MCF 10A (cell line): ENCODE measurements around the gene KRTCAP2. TPM values are rescaled to one million over a fixed set of nuclear protein-coding genes. Genes with fewer than 3 reads are reported as not detected.

Experiments
- BruUV-seq: library from RNA; stranded (reverse); fragments of 400-500 nt; replicated peaks from 2 replicates; lab custom pipeline; 2021; lab: Mats Ljungman, UMichigan
- CTCF ChIA-PET: fragments of 300-600 bp; sonication (Branson Sonifier 250); formaldehyde crosslinking; extraction: SDS; loops from one replicate; lab custom pipeline; 2021; ENCODE audit warnings: antibody characterized with exemption, inconsistent platforms; lab: Yijun Ruan, JAX
- POLR2A ChIA-PET: fragments of 300-600, 350-650 bp; sonication (Branson Sonifier 250); formaldehyde crosslinking; extraction: SDS; loops from one replicate; lab custom pipeline; 2020; ENCODE audit warnings: antibody characterized with exemption, inconsistent platforms; lab: Yijun Ruan, JAX
- DNase-seq: peaks from one replicate; pipeline ENCODE4 v3.0.0-alpha.2; 2018; ENCODE audit not compliant: unreplicated experiment
- H3K27ac Mint-ChIP-seq: one replicate; pipeline ENCODE4 v1.8.0; 2022; ENCODE audit warnings: mild to moderate bottlenecking, low read depth, mixed read lengths; ENCODE audit not compliant: unreplicated experiment
- H3K27me3 Mint-ChIP-seq: one replicate; pipeline ENCODE4 v1.8.0; 2022; ENCODE audit warnings: mixed read lengths; ENCODE audit not compliant: insufficient read depth, unreplicated experiment
- H3K36me3 Mint-ChIP-seq: one replicate; pipeline ENCODE4 v1.8.0; 2022; ENCODE audit warnings: mild to moderate bottlenecking, moderate library complexity, mixed read lengths; ENCODE audit not compliant: insufficient read depth, unreplicated experiment
- H3K4me1 Mint-ChIP-seq: one replicate; pipeline ENCODE4 v1.8.0; 2022; ENCODE audit warnings: mixed read lengths; ENCODE audit not compliant: insufficient read depth, unreplicated experiment
- H3K4me3 Mint-ChIP-seq: one replicate; pipeline ENCODE4 v1.8.0; 2022; ENCODE audit warnings: mild to moderate bottlenecking, moderate library complexity, mixed read lengths; ENCODE audit not compliant: unreplicated experiment
- H3K9me3 Mint-ChIP-seq: one replicate; pipeline ENCODE4 v1.8.0; 2022; ENCODE audit warnings: mixed read lengths; ENCODE audit not compliant: unreplicated experiment
- CTCF ChIP-seq: fragments of 200-600 bp; IDR thresholded peaks from one replicate; pipeline ENCODE4 v1.8.0; 2022; ENCODE audit warnings: antibody characterized with exemption, mild to moderate bottlenecking; ENCODE audit not compliant: unreplicated experiment
- intact Hi-C: fragments of 100-400 bp; cut with micrococcal nuclease; formaldehyde crosslinking; loops from 2 replicates; pipeline ENCODE4 v1.14.1; 2022
- total RNA-seq: library from RNA; stranded (reverse); gene quantifications from 2 replicates; pipeline ENCODE4 v1.2.3, GENCODE V29; 2022

The KRTCAP2 gene
- total RNA-seq, 1 experiment from 2014 or later = 313 TPM

DNA sequence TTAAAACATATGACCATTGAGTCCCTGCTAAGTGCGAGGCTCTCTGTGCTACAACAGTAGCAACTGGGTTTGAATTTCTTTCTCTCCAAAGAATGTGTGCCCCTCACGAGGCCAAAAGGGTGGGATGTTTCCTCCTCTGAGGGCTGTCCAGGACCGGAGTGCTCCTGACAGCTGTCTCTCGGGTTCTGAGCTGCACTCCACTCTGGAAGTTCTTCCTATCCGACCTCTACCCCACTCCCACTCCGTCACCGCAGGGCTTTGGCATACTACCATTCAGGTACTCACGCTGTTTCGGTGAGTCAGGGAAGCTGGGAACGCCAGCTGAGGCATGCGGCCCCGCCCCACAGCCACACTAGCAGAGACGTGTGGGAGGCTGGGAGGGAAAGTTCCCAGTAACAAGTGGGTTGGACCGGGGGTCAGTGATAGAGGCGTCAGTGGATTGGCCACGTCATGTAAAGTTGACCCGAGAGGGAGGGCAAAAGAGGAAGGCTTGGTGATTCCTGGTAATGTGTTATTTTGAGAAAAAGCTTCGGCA lies 38.2 kb downstream of the KRTCAP2 start:
- intact Hi-C loops = no loop called here
- peaks cover 83% of the 10 kb centered on the region for H3K36me3 Mint-ChIP-seq
- peak; percentile 100 for DNase-seq

DNA sequence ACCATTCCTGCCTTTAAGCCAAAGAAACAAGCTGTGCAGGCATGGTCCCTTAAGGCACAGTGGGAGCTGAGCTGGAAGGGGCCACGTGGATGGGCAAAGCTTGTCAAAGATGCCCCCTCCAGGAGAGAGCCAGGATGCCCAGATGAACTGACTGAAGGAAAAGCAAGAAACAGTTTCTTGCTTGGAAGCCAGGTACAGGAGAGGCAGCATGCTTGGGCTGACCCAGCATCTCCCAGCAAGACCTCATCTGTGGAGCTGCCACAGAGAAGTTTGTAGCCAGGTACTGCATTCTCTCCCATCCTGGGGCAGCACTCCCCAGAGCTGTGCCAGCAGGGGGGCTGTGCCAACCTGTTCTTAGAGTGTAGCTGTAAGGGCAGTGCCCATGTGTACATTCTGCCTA lies 38.8 kb downstream of the KRTCAP2 start:
- H3K36me3 Mint-ChIP-seq = peaks cover 89% of the 10 kb centered on the region
- H3K4me3 Mint-ChIP-seq = peak overlapping the region; percentile 80
- TF ChIP-seq CTCF = no peak
- no peaks in the 10 kb centered on the region for H3K9me3 Mint-ChIP-seq
- POLR2A ChIA-PET = interaction anchor here (0.5 to 8.1 kb wide), 32 partner anchors 9 to 797 kb away, joined by 3 to 238 read pairs (median 6); partner anchors contain the start of genes ADAM15, CKS1B, EFNA1 and FLAD1
- peak; percentile 41 for DNase-seq
- intact Hi-C loops = no loop called here
- BruUV-seq = no TSS peak
- peak overlapping the region; percentile 94 for H3K27ac Mint-ChIP-seq
- H3K27me3 Mint-ChIP-seq = no peaks in the 10 kb centered on the region
- peaks cover 58% of the 10 kb centered on the region for H3K4me1 Mint-ChIP-seq
- CTCF ChIA-PET = interaction anchor here (0.8 to 14.0 kb wide), 16 partner anchors 9 to 162 kb away, joined by 3 to 161 read pairs (median 4); partner anchors contain the start of gene KRTCAP2

More for the DNA sequence above, 38.2 kb downstream of the KRTCAP2 start:
- POLR2A ChIA-PET = interaction anchor here (0.5 to 8.1 kb wide), 45 partner anchors 10 to 1173 kb away, joined by 3 to 238 read pairs (median 5); partner anchors contain the start of genes ADAM15, CKS1B, EFNA1 and FLAD1
- BruUV-seq = TSS peak; percentile 78
- Mint-ChIP-seq H3K27ac (peak overlapping the region; percentile 94), H3K4me1 (peaks cover 54% of the 10 kb centered on the region), H3K4me3 (peak overlapping the region; percentile 80), H3K27me3 (no peaks in the 10 kb centered on the region), H3K9me3 (no peaks in the 10 kb centered on the region)
- no peak for TF ChIP-seq CTCF
- CTCF ChIA-PET = interaction anchor here (0.5 to 14.0 kb wide), 18 partner anchors 9 to 202 kb away, joined by 3 to 161 read pairs (median 4); partner anchors contain the start of gene KRTCAP2

DNA sequence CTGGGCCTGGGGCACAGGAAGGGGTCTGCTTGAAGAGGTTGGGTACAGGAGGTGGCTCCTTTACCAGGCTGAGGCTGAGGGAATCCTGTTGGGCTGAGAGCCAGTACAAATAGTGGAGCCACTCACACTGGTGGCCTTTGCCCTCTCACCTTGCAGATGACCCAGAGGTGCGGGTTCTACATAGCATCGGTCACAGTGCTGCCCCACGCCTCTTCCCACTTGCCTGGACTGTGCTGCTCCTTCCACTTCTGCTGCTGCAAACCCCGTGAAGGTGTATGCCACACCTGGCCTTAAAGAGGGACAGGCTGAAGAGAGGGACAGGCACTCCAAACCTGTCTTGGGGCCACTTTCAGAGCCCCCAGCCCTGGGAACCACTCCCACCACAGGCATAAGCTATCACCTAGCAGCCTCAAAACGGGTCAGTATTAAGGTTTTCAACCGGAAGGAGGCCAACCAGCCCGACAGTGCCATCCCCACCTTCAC lies 39.3 kb downstream of the KRTCAP2 start:
- no peak for DNase-seq
- no peaks in the 10 kb centered on the region for H3K27me3 Mint-ChIP-seq
- peak overlapping the region; percentile 80 for H3K4me3 Mint-ChIP-seq
- BruUV-seq = no TSS peak
- POLR2A ChIA-PET = interaction anchor here (0.6 to 8.1 kb wide), 19 partner anchors 9 to 713 kb away, joined by 3 to 238 read pairs (median 10); partner anchors contain the start of genes EFNA1, KRTCAP2, SHC1 and TRIM46
- peaks cover 58% of the 10 kb centered on the region for H3K4me1 Mint-ChIP-seq
- peak overlapping the region; percentile 72 for H3K27ac Mint-ChIP-seq
- CTCF ChIA-PET = interaction anchor here (0.8 to 14.0 kb wide), 14 partner anchors 8 to 161 kb away, joined by 3 to 161 read pairs (median 6); partner anchors contain the start of gene KRTCAP2
- no peaks in the 10 kb centered on the region for H3K9me3 Mint-ChIP-seq
- intact Hi-C loops = no loop called here
- no peak for TF ChIP-seq CTCF
- H3K36me3 Mint-ChIP-seq = peaks cover 86% of the 10 kb centered on the region

- CTCF ChIA-PET = interaction anchor here (0.8 to 14.0 kb wide), 8 partner anchors 36 to 226 kb away, joined by 3 to 161 read pairs (median 19); partner anchors contain the start of gene KRTCAP2
- TF ChIP-seq CTCF = no peak
- Mint-ChIP-seq H3K9me3 (no peaks in the 10 kb centered on the region), H3K27ac (peak overlapping the region; percentile 72), H3K4me3 (peak overlapping the region; percentile 100), H3K36me3 (peaks cover 84% of the 10 kb centered on the region), H3K27me3 (no peaks in the 10 kb centered on the region), H3K4me1 (peaks cover 53% of the 10 kb centered on the region)
- POLR2A ChIA-PET = interaction anchor here (0.8 to 8.1 kb wide), 4 partner anchors 40 to 159 kb away, joined by 3 to 75 read pairs (median 39); partner anchors contain the start of genes CKS1B, KRTCAP2 and SHC1
- BruUV-seq = no TSS peak
- intact Hi-C loops = no loop called here
- no peak for DNase-seq
Observed at GRCh38 chr1:155131856-155132255, 41.2 kb downstream of the KRTCAP2 start.
